Neuronal stem cell (in vitro differentiated cells): ENCODE data around the gene CALM3.

Experiments
- DNase-seq: peaks from one replicate; pipeline ENCODE4 v3.0.0-alpha.2; 2013; ENCODE audit warnings: low spot score
- H2AFZ ChIP-seq: one replicate; pipeline ENCODE4 v1.6.1; 2013; ENCODE audit warnings: mild to moderate bottlenecking, low read length, inconsistent platforms
- H2AK5ac ChIP-seq: 2 replicates; pipeline ENCODE4 v1.6.1; 2013; ENCODE audit warnings: low read depth, mild to moderate bottlenecking, inconsistent platforms, low read length, moderate library complexity, mixed read lengths
- H2BK120ac ChIP-seq: 2 replicates; pipeline ENCODE4 v1.6.1; 2013; ENCODE audit warnings: low read depth, mild to moderate bottlenecking, inconsistent platforms, low read length, moderate library complexity, mixed read lengths
- H2BK12ac ChIP-seq: one replicate; pipeline ENCODE4 v1.6.1; 2013; ENCODE audit warnings: low read length, inconsistent platforms
- H2BK15ac ChIP-seq: 2 replicates; pipeline ENCODE4 v1.6.1; 2013; ENCODE audit warnings: mild to moderate bottlenecking, low read length, inconsistent platforms, mixed read lengths
- H2BK5ac ChIP-seq: one replicate; pipeline ENCODE4 v1.6.1; 2013; ENCODE audit warnings: inconsistent platforms, mild to moderate bottlenecking, low read length, moderate library complexity
- H3K14ac ChIP-seq: one replicate; pipeline ENCODE4 v1.6.1; 2013; ENCODE audit warnings: low read length, inconsistent platforms
- H3K18ac ChIP-seq: 2 replicates; pipeline ENCODE4 v1.6.1; 2013; ENCODE audit warnings: low read length, inconsistent platforms
- H3K23ac ChIP-seq: 2 replicates; pipeline ENCODE4 v1.6.1; 2013; ENCODE audit warnings: low read depth, mild to moderate bottlenecking, mixed read lengths, low read length, inconsistent platforms; ENCODE audit not compliant: poor library complexity
- H3K27ac ChIP-seq: replicated peaks from 3 replicates; pipeline ENCODE4 v1.5.1; 2013; ENCODE audit warnings: low read length, inconsistent platforms
- H3K27me3 ChIP-seq, 3 experiments: 2 replicates each; pipeline ENCODE4 v1.6.1; 2013; ENCODE audit warnings: low read length in 3 of 3, mild to moderate bottlenecking in 2 of 3, inconsistent platforms in 1 of 3, low read depth in 1 of 3, mixed read lengths in 1 of 3, moderate library complexity in 1 of 3; ENCODE audit not compliant: control insufficient read depth in 3 of 3, insufficient read depth in 3 of 3
- H3K36me3 ChIP-seq, 2 donors: replicated peaks in 1 of 2; 2 replicates each; pipeline ENCODE4 v1.6.1; 2013; ENCODE audit warnings: low read length in 2 of 2; ENCODE audit not compliant: control insufficient read depth in 2 of 2, insufficient read depth in 2 of 2
- H3K4ac ChIP-seq: 2 replicates; pipeline ENCODE4 v1.6.1; 2013; ENCODE audit warnings: inconsistent platforms, mild to moderate bottlenecking, low read length, moderate library complexity
- H3K4me1 ChIP-seq, 2 donors: 1 replicate in 1 of 2; 2 replicates in 1 of 2; pipeline ENCODE4 v1.6.1; 2013; ENCODE audit warnings: low read length in 2 of 2, low read depth in 1 of 2; ENCODE audit not compliant: control insufficient read depth in 2 of 2, insufficient read depth in 1 of 2
- H3K4me2 ChIP-seq: one replicate; pipeline ENCODE4 v1.6.1; 2013; ENCODE audit warnings: mild to moderate bottlenecking, low read length, inconsistent platforms; ENCODE audit not compliant: insufficient read depth, poor library complexity, severe bottlenecking
- H3K4me3 ChIP-seq, 2 donors: 2 replicates each; pipeline ENCODE4 v1.5.1; 2013; ENCODE audit warnings: low read length in 2 of 2, mild to moderate bottlenecking in 2 of 2, inconsistent platforms in 1 of 2, moderate library complexity in 1 of 2
- H3K79me1 ChIP-seq: one replicate; pipeline ENCODE4 v1.6.1; 2013; ENCODE audit warnings: low read depth, mild to moderate bottlenecking, inconsistent platforms, low read length, moderate library complexity
- H3K9ac ChIP-seq: one replicate; pipeline ENCODE4 v1.6.1; 2013; ENCODE audit warnings: mild to moderate bottlenecking, low read depth, low read length, inconsistent platforms; ENCODE audit not compliant: poor library complexity
- H3K9me3 ChIP-seq, 2 donors: replicated peaks in 1 of 2; 2 replicates each; pipeline versions ENCODE3 to v1.6.1; 2013; ENCODE audit warnings: low read length in 2 of 2, mild to moderate bottlenecking in 2 of 2, inconsistent platforms in 1 of 2, low read depth in 1 of 2, mixed read lengths in 1 of 2, moderate library complexity in 1 of 2; ENCODE audit not compliant: control insufficient read depth in 2 of 2, insufficient read depth in 1 of 2
- H4K8ac ChIP-seq: one replicate; pipeline ENCODE4 v1.6.1; 2013; ENCODE audit warnings: low read depth, mild to moderate bottlenecking, inconsistent platforms, low read length, moderate library complexity
- H4K91ac ChIP-seq: one replicate; pipeline ENCODE4 v1.6.1; 2013; ENCODE audit warnings: low read length, low read depth, mild to moderate bottlenecking, inconsistent platforms; ENCODE audit not compliant: poor library complexity
- WGBS, 2 donors: extraction: QIAGEN DNeasy Blood & Tissue Kit; methylation state at CpG; one replicate each; pipeline ENCODE4 v1.1.7; 2013; ENCODE audit warnings: missing lambda C conversion rate in 2 of 2, mixed read lengths in 1 of 2; ENCODE audit not compliant: insufficient read length in 2 of 2, insufficient replicate concordance in 1 of 2; ENCODE audit errors: extremely low coverage in 2 of 2; 5-methylcytosine and 5-hydroxymethylcytosine counted together

Gene CALM3

GRCh38 chr19:46605356-46605821 lies 4.3 kb downstream of the CALM3 start:
- Histone ChIP-seq H3K4me3 (no peak overlapping the region), H3K27ac (no peak overlapping the region), H3K4me1 (peaks cover 9 to 20% of the 10 kb centered on the region in 2 donors), H3K4ac (no peak overlapping the region), H3K27me3 (no peaks in the 10 kb centered on the region), H3K9me3 (peaks cover 0 to 4% of the 10 kb centered on the region in 2 donors), H2BK15ac (no peak overlapping the region), H2AFZ (no peak overlapping the region), H3K18ac (no peak overlapping the region), H3K23ac (peak overlapping the region; percentile 11), H2AK5ac (no peak overlapping the region), H2BK120ac (no peak overlapping the region), H4K8ac (no peak overlapping the region), H3K14ac (no peak overlapping the region), H4K91ac (no peak overlapping the region), H3K79me1 (peaks cover 30% of the 10 kb centered on the region), H2BK5ac (no peak overlapping the region), H3K36me3 (peaks cover 50 to 74% of the 10 kb centered on the region in 2 donors), H2BK12ac (no peak overlapping the region), H3K4me2 (no peak overlapping the region), H3K9ac (no peak overlapping the region)
- no CpG with 5 or more reads among the region's 16 CpGs for whole genome bisulfite sequencing, 2 donors
- no peak for DNase-seq

- peak overlapping the region; percentile 49 for H2BK12ac ChIP-seq
Observed at GRCh38 chr19:46606019-46606418, 4.9 kb downstream of the CALM3 start.

GRCh38 chr19:46606681-46607447 lies 5.7 kb downstream of the CALM3 start:
- no peak overlapping the region for H3K27ac ChIP-seq
- peak overlapping the region; percentile 29 for H3K23ac ChIP-seq
- no peak overlapping the region for H2BK120ac ChIP-seq
- H2BK5ac ChIP-seq, result no peak overlapping the region
- peaks cover 9 to 20% of the 10 kb centered on the region in 2 donors for H3K4me1 ChIP-seq
- H3K36me3 ChIP-seq, result peaks cover 55 to 86% of the 10 kb centered on the region in 2 donors
- no peak overlapping the region for H4K91ac ChIP-seq
- H2BK12ac ChIP-seq, result no peak overlapping the region
- H3K27me3 ChIP-seq, result no peaks in the 10 kb centered on the region
- WGBS, 2 donors, result no CpG with 5 or more reads among the region's 12 CpGs
- H3K9me3 ChIP-seq, result peaks cover 0 to 4% of the 10 kb centered on the region in 2 donors
- H3K79me1 ChIP-seq, result peaks cover 30% of the 10 kb centered on the region
- no peak for DNase-seq
- no peak overlapping the region for H3K4ac ChIP-seq
- no peak overlapping the region for H2AFZ ChIP-seq
- H2BK15ac ChIP-seq, result no peak overlapping the region
- no peak overlapping the region for H3K4me2 ChIP-seq
- H2AK5ac ChIP-seq, result no peak overlapping the region
- H3K9ac ChIP-seq, result no peak overlapping the region
- no peak overlapping the region for H3K18ac ChIP-seq
- H3K4me3 ChIP-seq, result no peak overlapping the region
- H4K8ac ChIP-seq, result no peak overlapping the region
- H3K14ac ChIP-seq, result no peak overlapping the region

More at GRCh38 chr19:46606019-46606418, 4.9 kb downstream of the CALM3 start:
- no peak overlapping the region for H3K23ac ChIP-seq
- WGBS, 2 donors, result no CpG with 5 or more reads among the region's 11 CpGs
- no peak overlapping the region for H3K4ac ChIP-seq
- no peak overlapping the region for H2AK5ac ChIP-seq
- peaks cover 30% of the 10 kb centered on the region for H3K79me1 ChIP-seq
- H3K36me3 ChIP-seq, result peaks cover 54 to 80% of the 10 kb centered on the region in 2 donors
- DNase-seq, result no peak
- H3K27ac ChIP-seq, result peak overlapping the region; percentile 19
- no peak overlapping the region for H4K91ac ChIP-seq
- no peak overlapping the region for H3K4me2 ChIP-seq
- peaks cover 9 to 20% of the 10 kb centered on the region in 2 donors for H3K4me1 ChIP-seq
- no peak overlapping the region for H2BK5ac ChIP-seq
- no peaks in the 10 kb centered on the region for H3K27me3 ChIP-seq
- H3K9ac ChIP-seq, result peak overlapping the region; percentile 50
- no peak overlapping the region for H3K18ac ChIP-seq
- no peak overlapping the region for H2BK120ac ChIP-seq
- H3K4me3 ChIP-seq, result no peak overlapping the region
- H4K8ac ChIP-seq, result no peak overlapping the region
- H2BK15ac ChIP-seq, result no peak overlapping the region
- H3K14ac ChIP-seq, result no peak overlapping the region
- peaks cover 0 to 4% of the 10 kb centered on the region in 2 donors for H3K9me3 ChIP-seq
- no peak overlapping the region for H2AFZ ChIP-seq

GRCh38 chr19:46607448-46607841 lies 6.3 kb downstream of the CALM3 start:
- no peak overlapping the region for H3K4me3 ChIP-seq
- no peak overlapping the region for H3K18ac ChIP-seq
- no peak overlapping the region for H3K4me2 ChIP-seq
- no peak overlapping the region for H2BK15ac ChIP-seq
- peak overlapping the region; percentile 7 for H3K9ac ChIP-seq
- H3K4me1 ChIP-seq, result peaks cover 7 to 18% of the 10 kb centered on the region in 2 donors
- peaks cover 55 to 86% of the 10 kb centered on the region in 2 donors for H3K36me3 ChIP-seq
- H3K9me3 ChIP-seq, result peaks cover 0 to 4% of the 10 kb centered on the region in 2 donors
- H3K4ac ChIP-seq, result no peak overlapping the region
- no peak overlapping the region for H2AFZ ChIP-seq
- no CpG with 5 or more reads among the region's 12 CpGs for WGBS, 2 donors
- no peak overlapping the region for H2BK5ac ChIP-seq
- H3K23ac ChIP-seq, result peak overlapping the region; percentile 29
- H3K27ac ChIP-seq, result no peak overlapping the region
- no peak overlapping the region for H4K8ac ChIP-seq
- no peaks in the 10 kb centered on the region for H3K27me3 ChIP-seq
- no peak overlapping the region for H2BK12ac ChIP-seq
- no peak overlapping the region for H2AK5ac ChIP-seq
- peaks cover 30% of the 10 kb centered on the region for H3K79me1 ChIP-seq
- no peak overlapping the region for H4K91ac ChIP-seq
- no peak for DNase-seq
- no peak overlapping the region for H2BK120ac ChIP-seq
- H3K14ac ChIP-seq, result no peak overlapping the region
